Measurements from ENCODE around the gene TRMT1.
A peak's percentile ranks its signal among the peaks of the same experiment; 100 is the strongest.

Gene TRMT1

DNA sequence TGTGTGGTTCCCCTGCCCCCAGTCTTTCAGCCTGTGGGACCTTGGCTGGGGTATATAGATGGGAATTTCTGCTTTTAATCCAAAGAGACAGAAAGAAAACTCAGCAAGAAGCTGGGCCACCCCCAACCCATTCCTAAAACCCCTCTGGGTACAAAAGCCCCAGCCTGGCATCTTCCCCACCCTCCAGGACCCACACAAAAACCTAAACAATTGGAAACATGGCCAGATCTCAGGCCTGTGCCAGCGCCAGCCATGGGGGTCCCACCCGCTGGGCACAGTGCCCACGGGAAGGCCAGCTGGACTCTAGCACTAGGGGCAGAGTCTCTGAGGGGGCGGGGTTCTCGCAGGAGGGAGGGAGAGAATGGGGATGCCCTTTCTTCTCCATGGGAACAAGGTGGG, 22.4 kb downstream of the TRMT1 start:
- TF ChIP-seq, protein P1, sequence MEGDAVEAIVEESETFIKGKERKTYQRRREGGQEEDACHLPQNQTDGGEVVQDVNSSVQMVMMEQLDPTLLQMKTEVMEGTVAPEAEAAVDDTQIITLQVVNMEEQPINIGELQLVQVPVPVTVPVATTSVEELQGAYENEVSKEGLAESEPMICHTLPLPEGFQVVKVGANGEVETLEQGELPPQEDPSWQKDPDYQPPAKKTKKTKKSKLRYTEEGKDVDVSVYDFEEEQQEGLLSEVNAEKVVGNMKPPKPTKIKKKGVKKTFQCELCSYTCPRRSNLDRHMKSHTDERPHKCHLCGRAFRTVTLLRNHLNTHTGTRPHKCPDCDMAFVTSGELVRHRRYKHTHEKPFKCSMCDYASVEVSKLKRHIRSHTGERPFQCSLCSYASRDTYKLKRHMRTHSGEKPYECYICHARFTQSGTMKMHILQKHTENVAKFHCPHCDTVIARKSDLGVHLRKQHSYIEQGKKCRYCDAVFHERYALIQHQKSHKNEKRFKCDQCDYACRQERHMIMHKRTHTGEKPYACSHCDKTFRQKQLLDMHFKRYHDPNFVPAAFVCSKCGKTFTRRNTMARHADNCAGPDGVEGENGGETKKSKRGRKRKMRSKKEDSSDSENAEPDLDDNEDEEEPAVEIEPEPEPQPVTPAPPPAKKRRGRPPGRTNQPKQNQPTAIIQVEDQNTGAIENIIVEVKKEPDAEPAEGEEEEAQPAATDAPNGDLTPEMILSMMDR (IDR thresholded peaks at IDR 0.05; ENCODE audit: insufficient read depth, missing control alignments): no peak
- FAIRE-seq (no peak), DNase-seq (ENCODE audit: insufficient read length, low spot score) (no peak)

DNA sequence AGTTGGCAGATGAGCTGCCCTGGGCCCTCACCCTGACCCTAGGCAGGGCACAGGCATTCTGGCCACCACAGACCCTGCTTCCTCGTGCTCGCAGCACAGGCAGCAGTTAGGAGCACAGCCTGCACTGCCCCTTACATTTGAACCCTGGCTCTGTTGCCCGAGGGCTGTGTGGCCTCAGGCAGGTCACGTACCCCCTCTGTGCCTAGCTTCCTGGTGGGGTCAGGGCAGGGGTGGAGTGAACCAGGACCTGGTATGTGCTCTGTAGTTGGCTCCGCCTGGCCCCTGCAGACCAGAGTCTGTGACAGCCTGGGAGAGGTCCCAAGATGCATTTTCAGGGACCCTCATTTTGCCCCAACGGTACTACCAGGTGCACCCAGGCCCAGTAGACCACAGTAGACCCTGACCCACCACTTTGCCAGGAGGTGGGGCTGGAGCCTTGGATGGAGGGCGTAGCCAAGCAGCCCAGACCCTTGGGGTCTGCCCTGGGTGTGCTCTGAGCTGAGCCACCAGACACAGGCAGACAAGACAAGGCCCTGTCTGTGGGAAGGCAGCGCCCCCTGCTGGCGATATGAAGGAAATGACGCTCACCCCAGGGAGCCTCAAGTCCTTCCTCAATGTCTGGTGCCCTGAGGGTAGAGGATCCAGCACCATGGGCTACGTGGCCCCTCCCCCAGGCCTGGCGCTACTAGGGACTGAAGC, 23.0 kb downstream of the TRMT1 start:
- FAIRE-seq (peak; percentile 29), DNase-seq (ENCODE audit: insufficient read length, low spot score) (peak; percentile 97)

DNA sequence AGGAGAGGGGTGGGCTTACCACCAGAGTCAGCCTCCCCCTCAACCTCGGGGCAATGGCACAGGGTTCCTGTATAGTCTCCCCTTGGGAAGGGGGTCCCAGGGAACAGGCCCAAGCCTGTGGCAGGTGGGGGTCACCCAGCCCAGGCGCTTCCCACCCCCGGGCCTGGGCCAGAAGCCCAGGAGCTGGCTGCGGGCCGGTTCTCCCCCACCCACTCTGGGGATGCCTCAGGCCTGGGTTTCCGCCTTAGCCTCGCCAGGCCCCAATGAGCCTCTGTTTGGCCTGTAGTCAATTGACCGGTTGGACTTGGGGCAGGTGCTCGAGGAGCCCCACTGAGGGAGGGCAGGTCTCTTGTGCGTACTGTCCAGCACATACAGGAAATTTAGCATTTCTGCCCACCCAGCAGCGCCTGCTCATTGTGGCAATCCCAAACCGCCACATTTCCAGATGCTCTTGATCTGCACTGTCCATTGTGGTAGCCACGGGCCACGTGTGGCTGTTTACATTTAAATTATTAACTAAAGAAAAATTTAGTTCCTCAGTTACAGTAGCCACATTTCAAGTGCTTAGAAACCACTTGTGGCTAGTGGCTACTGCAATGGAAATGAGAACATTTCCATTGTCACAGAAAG, 23.8 kb downstream of the TRMT1 start:
- TF ChIP-seq, protein P1 (IDR thresholded peaks at IDR 0.05; ENCODE audit: insufficient read depth, missing control alignments): no peak
- DNase-seq (ENCODE audit: insufficient read length, low spot score): no peak
- no peak for FAIRE-seq

More for the DNA sequence above, 23.0 kb downstream of the TRMT1 start:
- TF ChIP-seq, protein P1 (IDR thresholded peaks at IDR 0.05; ENCODE audit: insufficient read depth, missing control alignments): peak; percentile 96

DNA sequence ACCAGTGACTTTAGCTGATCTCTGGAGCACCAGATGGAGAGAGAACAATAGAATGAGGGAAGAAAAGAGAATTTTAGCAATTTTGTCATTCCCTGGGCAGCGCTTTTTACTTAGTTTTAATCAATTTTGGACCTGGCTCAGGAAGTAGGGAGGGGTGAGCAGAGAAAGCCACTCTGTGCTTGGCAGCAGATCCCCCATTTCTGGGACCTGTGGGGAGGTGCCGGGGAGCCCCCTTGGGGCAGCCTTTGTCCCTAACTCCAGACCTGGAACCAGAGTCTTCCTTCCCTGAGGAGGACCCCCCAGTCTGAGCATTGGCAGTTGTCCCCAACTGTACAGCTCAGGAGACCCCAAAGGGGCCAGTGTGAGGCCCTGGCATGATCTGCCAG, 24.4 kb downstream of the TRMT1 start:
- no peak for FAIRE-seq
- TF ChIP-seq, protein P1 (IDR thresholded peaks at IDR 0.05; ENCODE audit: insufficient read depth, missing control alignments): no peak
- DNase-seq (ENCODE audit: insufficient read length, low spot score): no peak

DNA sequence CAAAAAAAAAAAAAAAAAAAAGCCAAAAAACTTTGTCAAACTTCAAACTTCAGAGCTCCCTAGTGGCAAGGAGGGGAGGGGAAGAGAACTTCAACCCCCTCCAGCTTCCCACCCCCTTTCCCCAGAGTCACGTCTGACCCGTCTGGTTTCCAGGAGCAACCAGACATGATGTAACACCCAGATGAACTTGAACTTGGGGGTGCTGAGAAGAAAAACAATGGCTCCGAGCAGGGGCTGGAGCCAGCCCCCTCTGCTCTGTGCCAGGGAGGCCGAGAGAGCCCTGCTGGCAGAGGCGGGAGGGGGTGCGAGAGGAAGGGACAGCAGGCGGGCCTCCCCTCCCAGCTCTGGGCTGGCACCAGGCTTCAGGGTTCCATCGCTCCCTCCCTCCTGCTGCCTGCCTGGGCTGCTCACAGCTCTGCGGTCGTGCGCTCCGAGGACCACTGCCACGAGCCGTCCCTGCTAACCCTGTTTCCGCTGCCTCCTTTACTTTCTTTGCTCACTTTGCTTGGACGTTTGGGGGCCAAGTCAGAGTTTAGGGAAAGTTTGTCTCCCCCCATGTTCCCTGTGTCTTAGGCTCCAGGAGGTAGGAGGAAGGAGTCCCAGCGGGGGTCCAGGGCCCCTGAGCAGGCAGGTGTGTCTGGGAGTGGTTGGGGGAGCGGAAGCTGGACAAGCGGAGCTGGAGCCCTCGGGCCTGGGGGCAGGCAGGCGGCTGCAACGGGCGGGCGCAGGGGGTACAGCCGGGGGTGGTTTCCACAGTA, 25.0 kb downstream of the TRMT1 start:
- DNase-seq (ENCODE audit: insufficient read length, low spot score) (no peak), FAIRE-seq (no peak)
- TF ChIP-seq, protein P1 (IDR thresholded peaks at IDR 0.05; ENCODE audit: insufficient read depth, missing control alignments): no peak

DNA sequence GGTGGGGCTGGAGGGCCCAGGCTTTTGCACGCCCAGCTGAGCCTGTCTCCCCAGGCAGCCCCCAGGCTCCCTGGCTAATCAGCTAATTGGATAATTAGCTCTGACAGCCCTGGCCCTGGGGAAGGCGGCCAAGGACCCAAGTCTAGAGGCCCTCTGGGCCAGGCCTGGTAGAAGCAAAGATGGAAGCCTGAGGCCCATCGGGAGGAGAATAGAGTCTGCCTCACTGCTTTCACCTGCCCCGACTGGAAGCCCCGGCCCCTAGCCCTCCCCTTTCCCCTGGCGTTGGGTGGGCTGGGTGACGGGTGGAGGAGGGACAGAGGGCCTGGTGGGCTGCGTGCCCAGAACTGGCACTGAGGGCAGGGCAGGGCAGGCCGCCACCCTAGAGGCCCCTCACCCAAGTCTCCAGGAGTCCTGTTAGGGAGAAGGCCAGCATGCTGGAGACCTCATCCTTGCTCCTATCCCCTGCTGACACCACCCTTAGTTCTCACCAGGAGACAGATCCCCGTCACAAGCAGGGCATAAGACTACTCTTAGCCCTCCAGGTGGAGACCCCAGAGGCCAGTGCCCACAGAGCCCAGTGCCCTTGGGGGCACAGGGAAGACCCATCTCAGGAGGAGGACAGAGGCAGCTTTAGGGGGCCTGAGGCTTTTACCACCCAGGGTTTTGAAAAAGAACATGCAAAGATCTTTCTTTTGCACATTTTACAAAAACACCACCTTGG, 25.9 kb downstream of the TRMT1 start:
- FAIRE-seq (no peak), DNase-seq (ENCODE audit: insufficient read length, low spot score) (no peak)
- TF ChIP-seq, protein P1 (IDR thresholded peaks at IDR 0.05; ENCODE audit: insufficient read depth, missing control alignments): no peak
